GM18870 (cell line): Measurements from ENCODE around the gene NAA25.
"Not testable (repeated sequence)": the region's sequence is repeated elsewhere in the genome, so short reads cannot be mapped to it uniquely, and the experiment has no call there.

Experiments
- ATAC-seq: cut with Tn5 transposase; IDR thresholded peaks from one replicate; pipeline ENCODE4 v1.9.1; 2021; ENCODE audit warnings: moderate library complexity; ENCODE audit not compliant: unreplicated experiment

Gene NAA25

GRCh38 chr12:112063273-112063672 lies 45.3 kb downstream of the NAA25 start:
- ATAC-seq: no peak

DNA sequence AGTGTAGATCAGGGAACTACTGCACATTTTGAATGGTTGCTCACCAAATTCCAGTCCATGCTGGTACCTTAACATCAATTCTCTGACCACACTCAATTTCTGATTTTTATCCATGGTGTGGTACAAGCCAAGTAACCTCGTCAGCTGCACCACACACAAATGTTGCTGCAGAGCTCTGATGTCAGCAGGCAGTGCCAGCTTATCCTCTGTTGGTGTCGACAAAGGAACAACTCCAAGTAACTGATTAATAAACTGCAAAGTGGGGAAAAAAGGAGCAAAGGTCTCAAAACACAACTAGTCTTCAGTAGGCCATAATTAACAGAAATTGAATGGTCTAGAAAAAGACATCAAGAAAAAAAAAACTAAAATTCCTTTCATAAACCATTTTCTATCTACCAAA lies 47.4 kb downstream of the NAA25 start:
- ATAC-seq: no peak

DNA sequence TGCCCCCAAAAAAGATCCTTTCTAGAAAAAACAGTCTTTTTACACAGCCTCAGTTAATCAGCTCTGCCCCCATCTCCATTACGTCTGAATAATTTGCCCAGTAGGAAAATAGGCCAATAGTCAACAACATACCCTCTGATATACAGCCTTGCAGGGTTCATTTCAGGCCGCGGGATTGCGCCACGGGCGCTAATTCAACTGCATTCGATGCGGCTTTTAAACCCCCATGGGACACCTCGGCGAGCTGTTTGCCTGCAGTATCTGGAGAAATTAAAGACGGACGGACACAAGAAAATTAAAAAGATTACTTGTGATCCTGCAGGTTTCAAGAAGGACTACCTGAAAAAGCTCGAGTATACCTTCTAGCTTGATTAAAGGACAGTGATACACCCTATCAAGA lies 59.2 kb downstream of the NAA25 start:
- ATAC-seq: no peak

GRCh38 chr12:112046003-112046402 lies 62.6 kb downstream of the NAA25 start:
- ATAC-seq: no peak

DNA sequence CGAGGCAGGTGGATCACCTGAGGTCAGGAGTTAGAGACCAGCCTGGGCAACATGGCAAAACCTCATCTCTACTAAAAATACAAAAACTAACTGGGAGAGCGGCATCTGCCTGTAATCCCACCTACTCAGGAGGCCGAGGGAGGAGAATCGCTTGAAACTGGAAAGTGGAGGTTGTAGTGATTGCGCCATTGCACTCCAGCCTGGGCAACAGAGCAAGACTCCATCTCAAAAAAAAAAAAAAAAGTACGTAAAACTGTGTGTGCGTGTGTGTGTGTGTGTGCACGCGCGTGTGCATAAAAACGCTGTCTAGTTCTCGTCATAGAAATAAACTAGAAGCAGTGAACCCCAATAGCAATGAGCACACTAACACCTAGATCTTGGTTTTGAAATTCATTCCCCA lies 72.0 kb downstream of the NAA25 start:
- ATAC-seq: not testable (repeated sequence)

DNA sequence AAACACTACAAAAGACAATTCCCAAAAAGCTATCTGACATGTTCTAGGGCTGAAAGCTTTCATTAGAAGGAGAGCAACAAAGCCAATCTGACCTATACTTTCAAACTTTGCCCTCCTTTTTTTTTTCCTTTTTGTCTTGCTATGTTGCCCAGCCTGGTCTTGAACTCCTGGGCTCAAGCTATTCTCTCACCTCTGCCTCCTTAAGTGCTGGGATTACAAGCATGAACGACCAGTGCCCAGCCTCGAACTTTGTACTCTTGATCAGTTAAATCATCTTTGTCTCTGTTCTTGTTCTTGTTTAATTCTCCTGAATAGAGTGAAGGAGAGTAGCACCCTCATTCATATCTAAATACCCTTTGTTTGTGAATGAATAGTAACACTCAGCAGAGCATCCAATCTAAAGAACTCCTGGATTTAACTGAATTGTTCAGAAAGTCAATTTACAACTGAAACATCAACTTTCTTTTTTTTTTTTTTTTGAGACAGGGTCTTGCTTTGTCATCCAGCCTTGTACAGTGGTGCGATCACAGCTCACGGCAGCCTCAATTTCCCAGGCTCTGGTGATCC lies 73.3 kb downstream of the NAA25 start:
- no peak for ATAC-seq

DNA sequence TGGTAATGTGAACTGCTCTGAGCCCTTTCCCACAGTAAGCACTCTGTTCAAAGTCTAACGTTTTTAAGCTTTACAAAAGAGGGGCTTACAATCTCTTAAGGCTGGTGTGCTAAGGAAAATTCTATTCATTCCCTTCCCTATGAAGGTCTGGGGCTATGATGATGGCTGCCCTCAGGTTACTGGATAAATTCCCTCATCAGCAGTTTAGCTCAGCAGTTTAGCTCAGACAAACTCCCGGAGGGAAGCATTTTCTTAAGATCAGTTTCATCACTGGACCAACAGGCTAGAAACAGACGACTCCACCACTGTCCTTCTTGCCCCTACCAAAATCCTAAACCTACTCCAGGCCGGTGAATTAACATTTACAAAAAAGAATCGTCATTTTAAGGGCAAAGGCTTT lies 76.3 kb downstream of the NAA25 start:
- ATAC-seq: no peak

DNA sequence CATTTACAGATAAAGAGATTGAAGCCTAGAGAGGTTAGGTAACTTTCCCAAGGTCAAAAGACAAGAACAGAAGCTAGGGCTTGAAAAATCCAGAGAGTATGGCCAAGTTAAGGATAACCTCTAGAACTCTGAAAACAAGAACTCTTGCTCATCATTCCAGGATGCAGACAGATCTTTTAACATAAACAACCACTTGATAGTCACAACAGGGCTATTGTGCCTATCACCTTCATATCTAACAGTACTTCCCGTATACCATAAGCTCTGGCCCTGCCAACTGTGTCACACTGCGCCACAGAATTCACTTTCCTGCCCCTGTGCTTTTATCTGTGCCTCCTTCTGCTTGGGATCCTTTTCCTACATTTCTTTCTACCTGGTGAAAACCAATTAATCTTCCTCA lies 77.1 kb downstream of the NAA25 start:
- ATAC-seq: no peak

DNA sequence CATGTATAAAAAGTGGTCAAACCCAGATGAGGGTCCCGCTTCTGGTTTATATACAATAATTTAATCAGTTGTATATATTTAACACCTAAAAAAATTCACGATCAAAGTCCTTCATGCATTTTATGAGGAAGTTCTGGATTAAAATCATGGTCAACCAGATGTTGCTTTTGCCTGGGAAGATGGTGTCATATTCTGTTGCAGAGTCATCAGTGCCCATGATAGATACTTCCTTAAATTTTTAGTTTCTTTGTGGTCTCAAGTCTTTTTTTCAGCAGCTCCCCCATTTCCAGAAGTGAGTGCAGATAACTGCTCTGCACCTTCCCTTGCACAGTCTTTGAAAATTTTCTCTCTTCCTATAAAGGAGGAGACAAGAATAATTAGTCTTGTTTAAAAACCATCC lies 79.3 kb downstream of the NAA25 start:
- ATAC-seq: no peak

DNA sequence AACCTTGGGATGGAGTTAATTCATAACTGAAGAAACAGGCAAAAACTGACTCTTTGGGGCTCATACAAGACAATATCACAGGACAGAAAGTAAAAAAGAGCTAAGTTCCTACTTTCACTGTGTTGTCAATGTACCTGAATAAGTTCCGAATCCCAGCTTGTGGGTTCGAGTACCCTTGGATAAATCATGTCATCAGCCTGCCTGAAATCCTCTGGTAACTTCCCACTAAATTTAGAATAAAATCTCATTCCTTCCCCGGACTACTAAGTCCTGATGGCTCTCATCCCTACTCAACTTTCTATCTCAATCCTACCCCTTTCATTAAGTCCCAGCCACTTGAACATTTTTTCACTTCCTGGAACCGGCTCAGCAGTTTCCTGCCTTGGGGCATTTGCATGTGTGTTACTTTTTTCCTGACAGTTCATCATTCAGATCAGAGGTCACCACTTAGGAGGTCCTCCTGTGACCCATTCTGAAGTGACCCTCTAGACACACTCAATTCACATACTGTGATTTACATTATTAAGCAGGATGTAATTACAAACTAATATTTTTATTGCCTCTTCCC lies 82.7 kb downstream of the NAA25 start:
- ATAC-seq: no peak

- ATAC-seq: no peak
These were observed 84.7 kb downstream of the NAA25 start for GRCh38 chr12:112023759-112024396.

- ATAC-seq: no peak
These were observed 86.2 kb downstream of the NAA25 start for GRCh38 chr12:112022241-112023016.

DNA sequence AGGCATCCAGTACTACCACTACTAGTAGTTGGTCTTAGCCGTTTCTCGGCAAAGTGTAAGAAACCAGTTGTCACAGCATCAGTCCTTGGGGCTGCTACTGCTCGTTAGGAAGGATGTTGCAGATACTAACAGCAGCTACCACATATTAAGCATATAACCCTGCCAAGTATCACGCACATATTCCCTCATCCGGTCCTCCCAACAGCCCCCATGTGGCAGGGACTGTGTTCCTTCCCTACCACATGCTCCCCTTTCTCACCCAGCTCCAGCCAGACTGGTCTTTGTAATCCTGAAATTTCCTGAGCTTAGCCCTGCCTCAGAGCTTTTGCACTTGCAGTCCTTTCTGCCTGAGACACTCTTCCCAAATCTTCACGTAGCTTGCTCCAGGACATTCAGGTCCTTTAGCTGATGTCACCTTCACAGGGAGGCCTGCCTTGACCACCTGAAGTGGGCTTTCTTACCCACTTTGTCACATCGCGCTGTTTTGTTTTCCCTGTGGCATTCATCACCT lies 87.6 kb downstream of the NAA25 start:
- no peak for ATAC-seq

DNA sequence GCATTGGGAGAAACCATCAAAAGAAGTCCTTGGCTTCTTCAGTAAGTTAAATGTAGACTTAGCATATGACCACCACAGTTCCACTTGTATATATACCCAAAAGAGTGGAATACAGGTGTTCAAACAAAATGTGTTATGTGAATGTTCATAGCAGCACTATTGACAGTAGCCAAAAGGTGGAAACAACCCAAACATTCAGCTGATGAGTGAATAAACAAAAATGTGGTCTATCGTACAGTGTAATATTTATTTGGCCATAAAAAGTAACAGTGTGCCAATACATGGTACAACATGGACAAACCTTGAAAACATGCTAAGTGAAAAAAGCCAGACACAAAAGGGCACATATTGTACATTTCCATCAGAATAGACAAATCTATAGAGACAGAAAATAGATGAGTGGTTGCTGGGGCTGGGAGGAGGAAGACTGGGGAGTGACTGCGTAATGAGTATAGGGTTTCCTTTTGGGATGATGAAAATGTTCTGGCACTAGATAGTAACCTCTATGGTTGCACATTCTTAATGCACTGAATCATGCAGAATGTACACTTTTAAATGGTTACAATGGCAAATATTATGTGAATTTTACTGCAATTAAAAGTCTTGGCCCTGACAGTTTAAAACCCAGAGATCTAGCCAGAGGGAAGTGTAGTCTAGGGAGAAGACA lies 89.9 kb downstream of the NAA25 start:
- ATAC-seq: no peak

- no peak for ATAC-seq
These were observed 91.5 kb downstream of the NAA25 start for GRCh38 chr12:112017041-112017440.

DNA sequence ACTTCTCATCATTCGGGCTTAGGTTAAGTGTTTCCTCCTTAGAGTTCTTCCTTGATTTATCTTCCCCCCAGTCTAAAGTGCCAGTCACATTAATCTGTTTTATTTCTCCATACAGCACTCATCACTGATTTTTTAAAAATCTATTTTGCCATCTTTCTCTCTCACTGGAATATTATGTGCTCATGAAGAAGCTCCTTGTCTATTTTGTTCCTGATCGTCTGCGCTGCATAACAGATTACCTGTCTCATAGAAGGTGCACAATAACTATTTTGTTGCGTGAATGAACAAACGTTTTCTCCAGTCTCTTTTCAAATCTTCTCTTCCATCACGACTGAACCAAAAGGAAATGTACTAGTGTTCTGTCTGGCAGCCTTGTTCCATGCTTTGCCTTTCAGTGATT lies 92.6 kb downstream of the NAA25 start:
- no peak for ATAC-seq

DNA sequence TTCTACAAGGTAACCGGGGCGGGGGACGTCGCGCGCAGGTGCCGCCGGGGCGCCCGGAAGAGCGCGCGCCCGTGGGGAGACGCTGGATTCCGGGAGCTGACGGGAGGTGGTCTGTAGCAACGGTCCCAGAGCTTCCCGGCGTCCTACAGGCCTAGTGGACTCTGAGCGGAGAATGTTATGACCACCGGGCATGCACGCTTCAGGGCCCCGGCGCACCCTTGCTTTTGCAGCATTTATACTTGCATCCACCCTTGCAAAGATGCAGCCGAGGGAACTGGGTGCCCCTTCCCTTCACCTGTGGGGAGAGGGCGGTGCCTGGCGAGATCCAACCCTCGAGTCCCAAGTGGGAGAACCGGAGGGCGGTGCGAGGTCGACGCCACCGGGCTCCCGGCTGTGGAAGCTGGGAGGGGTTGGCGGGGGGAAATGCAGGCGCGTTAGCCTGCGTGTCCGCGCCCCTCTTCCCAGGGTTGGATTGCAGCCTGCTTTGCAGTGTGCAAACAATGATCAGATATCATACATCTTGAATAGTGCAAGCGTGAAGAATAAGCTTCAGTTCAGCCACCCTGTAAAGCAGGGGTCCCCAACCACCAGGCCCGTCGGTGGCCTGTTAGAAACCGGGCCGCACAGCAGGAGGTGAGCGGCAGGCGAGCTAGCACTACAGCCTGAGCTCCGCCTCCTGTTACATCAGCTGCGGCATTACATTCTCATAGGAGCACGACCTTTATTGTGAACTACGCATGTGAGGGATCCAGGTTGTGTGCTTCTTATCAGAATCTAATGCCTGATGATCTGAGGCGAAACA lies 94.8 kb downstream of the NAA25 start:
- peak; percentile 12 for ATAC-seq

GRCh38 chr12:112012775-112013600 lies 95.6 kb downstream of the NAA25 start, which contains the start of the genes ERP29 and TMEM116:
ERP29 (plus strand) TSS chr12:112013426; CDS start chr12:112013466, 40 bp downstream.
TMEM116 (minus strand) TSS chr12:112013165; CDS start chr12:112005270, 7,895 bp downstream.
- peak; percentile 58 for ATAC-seq

- ATAC-seq: no peak
These were observed 96.9 kb downstream of the NAA25 start for GRCh38 chr12:112011685-112012084.
